GM12874 (cell line): ENCODE data around the gene PC.

Source experiments
- TF ChIP-seq, protein P1 (sequence below): IDR thresholded peaks from 2 replicates; pipeline ENCODE4 v1.5.1; 2011; ENCODE audit warnings: low read depth, mild to moderate bottlenecking, control low read depth, low read length, moderate library complexity; ENCODE audit not compliant: insufficient read depth

The PC gene

DNA sequence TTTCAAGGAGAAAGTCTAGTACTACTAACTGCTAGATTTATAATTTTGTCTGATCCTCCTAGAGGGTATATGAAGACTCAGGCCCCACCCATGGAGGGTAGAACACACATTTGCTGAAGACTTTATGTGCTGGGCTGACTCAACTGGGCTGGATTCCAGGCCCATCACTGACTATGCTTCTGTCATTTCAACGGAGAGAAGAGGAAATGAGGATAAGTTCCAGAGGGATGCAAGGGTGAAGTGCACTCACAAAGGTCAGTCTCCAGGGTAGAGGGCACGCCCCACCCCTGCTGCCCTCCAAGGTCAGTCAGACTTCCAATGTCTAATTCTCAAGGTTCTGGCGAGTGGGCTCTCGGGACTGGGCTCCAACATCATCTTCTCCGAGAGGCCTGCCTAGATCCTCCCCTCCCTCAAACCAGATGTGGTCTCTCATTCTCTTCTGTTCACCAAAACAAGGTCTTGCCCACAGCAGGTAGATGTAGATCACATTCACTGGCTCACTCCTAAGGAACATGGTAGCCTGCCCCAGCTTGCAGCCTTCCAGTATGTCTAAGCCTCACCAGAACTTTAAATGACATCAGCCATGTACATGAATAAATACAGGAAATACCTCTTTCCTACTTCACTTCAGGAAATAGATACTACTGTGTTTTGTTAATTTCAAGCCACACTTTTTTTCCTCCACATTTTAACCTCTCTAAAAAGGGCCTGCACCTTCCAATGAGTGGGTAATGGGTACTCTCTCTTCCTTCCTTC lies 9.7 kb upstream of the PC start:
- TF ChIP-seq, protein P1, sequence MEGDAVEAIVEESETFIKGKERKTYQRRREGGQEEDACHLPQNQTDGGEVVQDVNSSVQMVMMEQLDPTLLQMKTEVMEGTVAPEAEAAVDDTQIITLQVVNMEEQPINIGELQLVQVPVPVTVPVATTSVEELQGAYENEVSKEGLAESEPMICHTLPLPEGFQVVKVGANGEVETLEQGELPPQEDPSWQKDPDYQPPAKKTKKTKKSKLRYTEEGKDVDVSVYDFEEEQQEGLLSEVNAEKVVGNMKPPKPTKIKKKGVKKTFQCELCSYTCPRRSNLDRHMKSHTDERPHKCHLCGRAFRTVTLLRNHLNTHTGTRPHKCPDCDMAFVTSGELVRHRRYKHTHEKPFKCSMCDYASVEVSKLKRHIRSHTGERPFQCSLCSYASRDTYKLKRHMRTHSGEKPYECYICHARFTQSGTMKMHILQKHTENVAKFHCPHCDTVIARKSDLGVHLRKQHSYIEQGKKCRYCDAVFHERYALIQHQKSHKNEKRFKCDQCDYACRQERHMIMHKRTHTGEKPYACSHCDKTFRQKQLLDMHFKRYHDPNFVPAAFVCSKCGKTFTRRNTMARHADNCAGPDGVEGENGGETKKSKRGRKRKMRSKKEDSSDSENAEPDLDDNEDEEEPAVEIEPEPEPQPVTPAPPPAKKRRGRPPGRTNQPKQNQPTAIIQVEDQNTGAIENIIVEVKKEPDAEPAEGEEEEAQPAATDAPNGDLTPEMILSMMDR = no peak

DNA sequence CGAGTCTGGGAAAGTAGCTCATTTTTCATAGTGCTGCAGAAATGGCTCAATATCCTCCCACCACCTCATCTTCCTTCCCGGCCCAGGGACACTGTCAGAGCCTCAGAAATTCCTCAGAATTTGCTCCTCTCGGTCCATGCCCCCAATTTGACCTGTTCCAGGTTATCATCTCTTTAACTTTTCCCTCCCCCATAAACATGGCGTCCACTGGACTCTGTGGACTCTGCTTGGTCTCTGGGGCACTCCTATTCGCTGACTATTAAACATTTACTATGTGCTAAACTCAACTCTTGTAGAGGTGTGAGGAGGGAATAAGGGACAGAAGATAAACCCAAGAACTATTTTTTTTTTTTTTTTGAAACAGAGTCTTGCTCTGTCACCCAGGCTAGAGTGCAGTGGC lies 8.2 kb upstream of the PC start:
- TF ChIP-seq, protein P1 = no peak

GRCh38 chr11:66964495-66964894 lies 6.3 kb upstream of the PC start:
- TF ChIP-seq, protein P1 = no peak

GRCh38 chr11:66962801-66963200 lies 4.6 kb upstream of the PC start:
- TF ChIP-seq, protein P1 = no peak

DNA sequence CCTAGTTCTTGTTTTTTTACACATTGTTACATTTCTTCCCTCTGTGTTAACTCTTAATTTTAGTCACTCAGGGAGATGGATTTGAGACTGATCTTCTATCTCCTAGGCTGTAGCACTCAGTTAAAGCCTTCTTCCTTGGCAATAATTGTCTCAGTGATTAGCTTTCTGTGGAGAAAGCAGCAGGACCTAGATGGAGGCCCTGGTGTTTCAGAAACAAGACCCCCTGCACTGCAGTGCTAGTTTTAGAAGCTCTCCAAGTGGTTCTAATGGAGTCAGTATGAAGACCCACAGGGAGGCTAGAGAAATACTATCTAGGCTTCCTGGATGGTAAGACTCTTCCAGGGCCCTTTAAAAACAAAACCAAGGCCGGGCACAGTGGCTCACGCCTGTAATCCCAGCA lies 4.1 kb upstream of the PC start:
- TF ChIP-seq, protein P1 = no peak

GRCh38 chr11:66958956-66959274 lies 732 bp upstream of the PC start:
- TF ChIP-seq, protein P1 = no peak

GRCh38 chr11:66957971-66958231 lies 282 bp downstream of the PC start:
- TF ChIP-seq, protein P1 = no peak
